ENCODE data around the gene TMPRSS9. TPM values are rescaled to one million over a fixed set of nuclear protein-coding genes. Genes with fewer than 3 reads are reported as not detected.

The TMPRSS9 gene
- total and polyA plus RNA-seq, 2 of the 13 experiments (the other 11 are each of a cell fraction or from before 2014, with no cell fraction given): 2.5 to 5.2 TPM

DNA sequence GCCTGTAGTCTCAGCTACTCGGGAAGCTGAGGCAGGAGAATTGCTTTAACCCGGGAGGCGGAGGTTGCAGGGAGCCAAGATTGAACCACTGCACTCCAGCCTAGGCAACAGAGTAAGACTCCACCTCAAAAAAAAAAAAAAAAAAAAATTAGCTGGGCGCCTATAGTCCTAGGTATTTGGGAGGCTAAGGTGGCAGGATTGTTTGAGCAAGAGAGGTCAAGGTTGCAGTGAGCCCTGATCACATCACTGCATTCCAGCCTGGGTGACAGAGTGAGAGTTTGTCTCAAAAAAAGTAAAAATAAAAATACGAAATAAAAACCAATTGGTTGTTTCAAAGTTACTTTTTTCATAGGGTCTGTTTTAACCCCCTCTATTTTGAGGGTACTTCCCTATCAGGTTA, 98.0 kb downstream of the TMPRSS9 start (continued):
- TF ChIP-seq, protein P1, sequence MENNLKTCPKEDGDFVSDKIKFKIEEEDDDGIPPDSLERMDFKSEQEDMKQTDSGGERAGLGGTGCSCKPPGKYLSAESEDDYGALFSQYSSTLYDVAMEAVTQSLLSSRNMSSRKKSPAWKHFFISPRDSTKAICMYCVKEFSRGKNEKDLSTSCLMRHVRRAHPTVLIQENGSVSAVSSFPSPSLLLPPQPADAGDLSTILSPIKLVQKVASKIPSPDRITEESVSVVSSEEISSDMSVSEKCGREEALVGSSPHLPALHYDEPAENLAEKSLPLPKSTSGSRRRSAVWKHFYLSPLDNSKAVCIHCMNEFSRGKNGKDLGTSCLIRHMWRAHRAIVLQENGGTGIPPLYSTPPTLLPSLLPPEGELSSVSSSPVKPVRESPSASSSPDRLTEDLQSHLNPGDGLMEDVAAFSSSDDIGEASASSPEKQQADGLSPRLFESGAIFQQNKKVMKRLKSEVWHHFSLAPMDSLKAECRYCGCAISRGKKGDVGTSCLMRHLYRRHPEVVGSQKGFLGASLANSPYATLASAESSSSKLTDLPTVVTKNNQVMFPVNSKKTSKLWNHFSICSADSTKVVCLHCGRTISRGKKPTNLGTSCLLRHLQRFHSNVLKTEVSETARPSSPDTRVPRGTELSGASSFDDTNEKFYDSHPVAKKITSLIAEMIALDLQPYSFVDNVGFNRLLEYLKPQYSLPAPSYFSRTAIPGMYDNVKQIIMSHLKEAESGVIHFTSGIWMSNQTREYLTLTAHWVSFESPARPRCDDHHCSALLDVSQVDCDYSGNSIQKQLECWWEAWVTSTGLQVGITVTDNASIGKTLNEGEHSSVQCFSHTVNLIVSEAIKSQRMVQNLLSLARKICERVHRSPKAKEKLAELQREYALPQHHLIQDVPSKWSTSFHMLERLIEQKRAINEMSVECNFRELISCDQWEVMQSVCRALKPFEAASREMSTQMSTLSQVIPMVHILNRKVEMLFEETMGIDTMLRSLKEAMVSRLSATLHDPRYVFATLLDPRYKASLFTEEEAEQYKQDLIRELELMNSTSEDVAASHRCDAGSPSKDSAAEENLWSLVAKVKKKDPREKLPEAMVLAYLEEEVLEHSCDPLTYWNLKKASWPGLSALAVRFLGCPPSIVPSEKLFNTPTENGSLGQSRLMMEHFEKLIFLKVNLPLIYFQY (CRISPR knock-in tag; IDR thresholded peaks at IDR 0.05; ENCODE audit: borderline replicate concordance): no peak
- TF ChIP-seq, protein P2, sequence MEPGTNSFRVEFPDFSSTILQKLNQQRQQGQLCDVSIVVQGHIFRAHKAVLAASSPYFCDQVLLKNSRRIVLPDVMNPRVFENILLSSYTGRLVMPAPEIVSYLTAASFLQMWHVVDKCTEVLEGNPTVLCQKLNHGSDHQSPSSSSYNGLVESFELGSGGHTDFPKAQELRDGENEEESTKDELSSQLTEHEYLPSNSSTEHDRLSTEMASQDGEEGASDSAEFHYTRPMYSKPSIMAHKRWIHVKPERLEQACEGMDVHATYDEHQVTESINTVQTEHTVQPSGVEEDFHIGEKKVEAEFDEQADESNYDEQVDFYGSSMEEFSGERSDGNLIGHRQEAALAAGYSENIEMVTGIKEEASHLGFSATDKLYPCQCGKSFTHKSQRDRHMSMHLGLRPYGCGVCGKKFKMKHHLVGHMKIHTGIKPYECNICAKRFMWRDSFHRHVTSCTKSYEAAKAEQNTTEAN (CRISPR knock-in tag; conservative IDR thresholded peaks at IDR 0.05): no peak
- TF ChIP-seq RCOR2 (CRISPR knock-in tag; IDR thresholded peaks at IDR 0.05) (no peak), ZNF207 (IDR thresholded peaks at IDR 0.05; ENCODE audit: borderline replicate concordance) (no peak), MIER3 (CRISPR knock-in tag; IDR thresholded peaks at IDR 0.05; ENCODE audit: borderline replicate concordance) (peak; percentile 25; the same call in 1 of the 2 replicates), ZNF780A (CRISPR knock-in tag; IDR thresholded peaks at IDR 0.05) (no peak), KDM1A (CRISPR knock-in tag; IDR thresholded peaks at IDR 0.05) (no peak), ZSCAN25 (CRISPR knock-in tag; IDR thresholded peaks at IDR 0.05) (no peak), ERF (CRISPR knock-in tag; IDR thresholded peaks at IDR 0.05) (no peak), ZSCAN31 (CRISPR knock-in tag; IDR thresholded peaks at IDR 0.05; ENCODE audit: low read depth) (no peak), THAP11 (CRISPR knock-in tag; IDR thresholded peaks at IDR 0.05) (peak; percentile 76), RFX5 (IDR thresholded peaks at IDR 0.05; ENCODE audit: low read depth, low read length) (no peak), PRMT3 (CRISPR knock-in tag; IDR thresholded peaks at IDR 0.05; ENCODE audit: borderline replicate concordance, low read depth) (no peak), MTA3 (CRISPR knock-in tag; IDR thresholded peaks at IDR 0.05) (no peak), ZNF337 (CRISPR knock-in tag; IDR thresholded peaks at IDR 0.05; ENCODE audit: borderline replicate concordance, low read depth) (no peak), MAF1 (CRISPR knock-in tag; IDR thresholded peaks at IDR 0.05; ENCODE audit: borderline replicate concordance) (no peak), ZMYM2 (CRISPR knock-in tag; IDR thresholded peaks at IDR 0.05) (no peak), PPARG (CRISPR knock-in tag; conservative IDR thresholded peaks at IDR 0.05) (no peak)
- TF ChIP-seq, protein P3, sequence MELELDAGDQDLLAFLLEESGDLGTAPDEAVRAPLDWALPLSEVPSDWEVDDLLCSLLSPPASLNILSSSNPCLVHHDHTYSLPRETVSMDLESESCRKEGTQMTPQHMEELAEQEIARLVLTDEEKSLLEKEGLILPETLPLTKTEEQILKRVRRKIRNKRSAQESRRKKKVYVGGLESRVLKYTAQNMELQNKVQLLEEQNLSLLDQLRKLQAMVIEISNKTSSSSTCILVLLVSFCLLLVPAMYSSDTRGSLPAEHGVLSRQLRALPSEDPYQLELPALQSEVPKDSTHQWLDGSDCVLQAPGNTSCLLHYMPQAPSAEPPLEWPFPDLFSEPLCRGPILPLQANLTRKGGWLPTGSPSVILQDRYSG (CRISPR knock-in tag; IDR thresholded peaks at IDR 0.05): no peak
- TF ChIP-seq, protein P4, sequence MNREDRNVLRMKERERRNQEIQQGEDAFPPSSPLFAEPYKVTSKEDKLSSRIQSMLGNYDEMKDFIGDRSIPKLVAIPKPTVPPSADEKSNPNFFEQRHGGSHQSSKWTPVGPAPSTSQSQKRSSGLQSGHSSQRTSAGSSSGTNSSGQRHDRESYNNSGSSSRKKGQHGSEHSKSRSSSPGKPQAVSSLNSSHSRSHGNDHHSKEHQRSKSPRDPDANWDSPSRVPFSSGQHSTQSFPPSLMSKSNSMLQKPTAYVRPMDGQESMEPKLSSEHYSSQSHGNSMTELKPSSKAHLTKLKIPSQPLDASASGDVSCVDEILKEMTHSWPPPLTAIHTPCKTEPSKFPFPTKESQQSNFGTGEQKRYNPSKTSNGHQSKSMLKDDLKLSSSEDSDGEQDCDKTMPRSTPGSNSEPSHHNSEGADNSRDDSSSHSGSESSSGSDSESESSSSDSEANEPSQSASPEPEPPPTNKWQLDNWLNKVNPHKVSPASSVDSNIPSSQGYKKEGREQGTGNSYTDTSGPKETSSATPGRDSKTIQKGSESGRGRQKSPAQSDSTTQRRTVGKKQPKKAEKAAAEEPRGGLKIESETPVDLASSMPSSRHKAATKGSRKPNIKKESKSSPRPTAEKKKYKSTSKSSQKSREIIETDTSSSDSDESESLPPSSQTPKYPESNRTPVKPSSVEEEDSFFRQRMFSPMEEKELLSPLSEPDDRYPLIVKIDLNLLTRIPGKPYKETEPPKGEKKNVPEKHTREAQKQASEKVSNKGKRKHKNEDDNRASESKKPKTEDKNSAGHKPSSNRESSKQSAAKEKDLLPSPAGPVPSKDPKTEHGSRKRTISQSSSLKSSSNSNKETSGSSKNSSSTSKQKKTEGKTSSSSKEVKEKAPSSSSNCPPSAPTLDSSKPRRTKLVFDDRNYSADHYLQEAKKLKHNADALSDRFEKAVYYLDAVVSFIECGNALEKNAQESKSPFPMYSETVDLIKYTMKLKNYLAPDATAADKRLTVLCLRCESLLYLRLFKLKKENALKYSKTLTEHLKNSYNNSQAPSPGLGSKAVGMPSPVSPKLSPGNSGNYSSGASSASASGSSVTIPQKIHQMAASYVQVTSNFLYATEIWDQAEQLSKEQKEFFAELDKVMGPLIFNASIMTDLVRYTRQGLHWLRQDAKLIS (CRISPR knock-in tag; IDR thresholded peaks at IDR 0.05): no peak
- TF ChIP-seq, protein P5, sequence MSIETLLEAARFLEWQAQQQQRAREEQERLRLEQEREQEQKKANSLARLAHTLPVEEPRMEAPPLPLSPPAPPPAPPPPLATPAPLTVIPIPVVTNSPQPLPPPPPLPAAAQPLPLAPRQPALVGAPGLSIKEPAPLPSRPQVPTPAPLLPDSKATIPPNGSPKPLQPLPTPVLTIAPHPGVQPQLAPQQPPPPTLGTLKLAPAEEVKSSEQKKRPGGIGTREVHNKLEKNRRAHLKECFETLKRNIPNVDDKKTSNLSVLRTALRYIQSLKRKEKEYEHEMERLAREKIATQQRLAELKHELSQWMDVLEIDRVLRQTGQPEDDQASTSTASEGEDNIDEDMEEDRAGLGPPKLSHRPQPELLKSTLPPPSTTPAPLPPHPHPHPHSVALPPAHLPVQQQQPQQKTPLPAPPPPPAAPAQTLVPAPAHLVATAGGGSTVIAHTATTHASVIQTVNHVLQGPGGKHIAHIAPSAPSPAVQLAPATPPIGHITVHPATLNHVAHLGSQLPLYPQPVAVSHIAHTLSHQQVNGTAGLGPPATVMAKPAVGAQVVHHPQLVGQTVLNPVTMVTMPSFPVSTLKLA (IDR thresholded peaks at IDR 0.05): no peak
